ENCODE data around the gene NCK1.

GRCh38 chr3:136899622-136900158 is 37.7 kb downstream of the NCK1 start:
- TF ChIP-seq, protein P1, sequence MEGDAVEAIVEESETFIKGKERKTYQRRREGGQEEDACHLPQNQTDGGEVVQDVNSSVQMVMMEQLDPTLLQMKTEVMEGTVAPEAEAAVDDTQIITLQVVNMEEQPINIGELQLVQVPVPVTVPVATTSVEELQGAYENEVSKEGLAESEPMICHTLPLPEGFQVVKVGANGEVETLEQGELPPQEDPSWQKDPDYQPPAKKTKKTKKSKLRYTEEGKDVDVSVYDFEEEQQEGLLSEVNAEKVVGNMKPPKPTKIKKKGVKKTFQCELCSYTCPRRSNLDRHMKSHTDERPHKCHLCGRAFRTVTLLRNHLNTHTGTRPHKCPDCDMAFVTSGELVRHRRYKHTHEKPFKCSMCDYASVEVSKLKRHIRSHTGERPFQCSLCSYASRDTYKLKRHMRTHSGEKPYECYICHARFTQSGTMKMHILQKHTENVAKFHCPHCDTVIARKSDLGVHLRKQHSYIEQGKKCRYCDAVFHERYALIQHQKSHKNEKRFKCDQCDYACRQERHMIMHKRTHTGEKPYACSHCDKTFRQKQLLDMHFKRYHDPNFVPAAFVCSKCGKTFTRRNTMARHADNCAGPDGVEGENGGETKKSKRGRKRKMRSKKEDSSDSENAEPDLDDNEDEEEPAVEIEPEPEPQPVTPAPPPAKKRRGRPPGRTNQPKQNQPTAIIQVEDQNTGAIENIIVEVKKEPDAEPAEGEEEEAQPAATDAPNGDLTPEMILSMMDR (conservative IDR thresholded peaks at IDR 0.05; ENCODE audit: low read length), result no peak
- no peak for TF ChIP-seq EZH2phosphoT487 (IDR thresholded peaks at IDR 0.05; ENCODE audit: borderline replicate concordance, low read depth, low read length)

Data from OCI-LY7 (cell line).